H1 (cell line): ENCODE results near the gene CCDC91. TPM values are rescaled to one million over a fixed set of nuclear protein-coding genes. Genes with fewer than 3 reads are reported as not detected.

Experiments
- CTCF ChIA-PET: fragments of 300-600 bp; sonication (Branson Sonifier 250); formaldehyde crosslinking; loops from one replicate; lab custom pipeline; 2021; ENCODE audit not compliant: partially characterized antibody; lab: Charles Lee
- POLR2A ChIA-PET: fragments of 300-600 bp; sonication (Branson Sonifier 250); formaldehyde crosslinking; loops from one replicate; lab custom pipeline; 2021; ENCODE audit warnings: inconsistent platforms; ENCODE audit not compliant: partially characterized antibody; lab: Charles Lee
- DNase-seq, 2 experiments: peaks; one replicate each; pipeline versions ENCODE4 v3.0.0 to v3.0.0-alpha.2; 2010 to 2022; ENCODE audit warnings: low spot score in 2 of 2, low read depth in 1 of 2, mixed read lengths in 1 of 2
- FAIRE-seq: peaks from 2 replicates; lab custom pipeline; 2011; peaks lifted over from hg19 to GRCh38; lab: Jason Lieb, UNC
- H2AFZ ChIP-seq: 2 replicates; pipeline ENCODE4 v1.8.1; 2012; ENCODE audit warnings: low read length, inconsistent platforms
- H2AK5ac ChIP-seq: 2 replicates; pipeline ENCODE4 v1.6.1; 2013; ENCODE audit warnings: low read depth, low read length
- H2BK120ac ChIP-seq: replicated peaks from 2 replicates; pipeline ENCODE3; 2013; ENCODE audit warnings: low read depth, low read length, inconsistent platforms
- H2BK12ac ChIP-seq: 2 replicates; pipeline ENCODE4 v1.6.1; 2013; ENCODE audit warnings: low read depth, low read length
- H2BK15ac ChIP-seq: 2 replicates; pipeline ENCODE4 v1.6.1; 2013; ENCODE audit warnings: low read length
- H2BK20ac ChIP-seq: 2 replicates; pipeline ENCODE4 v1.6.1; 2013; ENCODE audit warnings: low read length
- H2BK5ac ChIP-seq: 2 replicates; pipeline ENCODE4 v1.6.1; 2013; ENCODE audit warnings: low read depth, low read length
- H3K14ac ChIP-seq: 2 replicates; pipeline ENCODE4 v1.6.1; 2013; ENCODE audit warnings: inconsistent platforms; ENCODE audit not compliant: insufficient read length
- H3K18ac ChIP-seq: 2 replicates; pipeline ENCODE4 v1.6.1; 2013; ENCODE audit warnings: low read length; ENCODE audit errors: extremely low read depth
- H3K23ac ChIP-seq: 2 replicates; pipeline ENCODE4 v1.6.1; 2013; ENCODE audit warnings: inconsistent platforms; ENCODE audit not compliant: insufficient read length
- H3K23me2 ChIP-seq: 2 replicates; pipeline ENCODE4 v1.6.1; 2013; ENCODE audit warnings: low read depth, low read length
- H3K27ac ChIP-seq: 2 replicates; pipeline ENCODE4 v1.6.1; 2011; ENCODE audit warnings: low read depth, low read length, inconsistent platforms
- H3K27me3 ChIP-seq, 4 experiments: replicated peaks in 1 of 4; 1 replicate in 1 of 4; 2 replicates in 3 of 4; pipeline versions ENCODE4 v1.6.1 to v1.8.1; 2011 to 2013; ENCODE audit warnings: low read length in 3 of 4, mild to moderate bottlenecking in 3 of 4, inconsistent platforms in 2 of 4, mixed read lengths in 2 of 4, moderate library complexity in 1 of 4; ENCODE audit not compliant: control insufficient read depth in 3 of 4, insufficient read depth in 3 of 4; ENCODE audit errors: extremely low read depth in 1 of 4
- H3K36me3 ChIP-seq, 4 experiments: 2 replicates each; pipeline versions ENCODE4 v1.6.1 to v1.8.1; 2011 to 2013; ENCODE audit warnings: mild to moderate bottlenecking in 4 of 4, low read length in 3 of 4, moderate library complexity in 2 of 4, control low read depth in 1 of 4, inconsistent platforms in 1 of 4; ENCODE audit not compliant: insufficient read depth in 4 of 4, control insufficient read depth in 2 of 4
- H3K4ac ChIP-seq: replicated peaks from 2 replicates; pipeline ENCODE3; 2013; ENCODE audit warnings: low read length, low read depth, mixed read lengths, inconsistent platforms; ENCODE audit not compliant: insufficient read length
- H3K4me1 ChIP-seq, 4 experiments: replicated peaks in 1 of 4; 1 replicate in 1 of 4; 2 replicates in 3 of 4; pipeline versions ENCODE4 v1.6.1 to v1.8.1; 2011 to 2013; ENCODE audit warnings: low read length in 3 of 4, inconsistent platforms in 2 of 4, mixed read lengths in 1 of 4; ENCODE audit not compliant: insufficient read depth in 4 of 4, control insufficient read depth in 3 of 4
- H3K4me2 ChIP-seq, 2 experiments: 2 replicates each; pipeline versions ENCODE4 v1.6.1 to v1.8.1; 2011 to 2013; ENCODE audit warnings: low read depth in 2 of 2, low read length in 2 of 2, control low read depth in 1 of 2, inconsistent platforms in 1 of 2, mild to moderate bottlenecking in 1 of 2; ENCODE audit not compliant: insufficient read depth in 1 of 2
- H3K4me3 ChIP-seq, 4 experiments: fragments of 200-600, 300-600 bp in 1 of 4; sonication (generic), shearing (Covaris generic), sonication (Bioruptor Twin) in 1 of 4; 2 replicates each; pipeline versions ENCODE4 v1.5.1 to v1.8.1; 2011 to 2016; ENCODE audit warnings: low read length in 4 of 4, low read depth in 3 of 4, control low read depth in 2 of 4, inconsistent platforms in 2 of 4, mild to moderate bottlenecking in 2 of 4, mixed read lengths in 1 of 4, moderate library complexity in 1 of 4; ENCODE audit not compliant: insufficient read depth in 2 of 4; ENCODE audit errors: extremely low read depth in 1 of 4
- H3K56ac ChIP-seq: replicated peaks from 2 replicates; pipeline ENCODE3; 2013; ENCODE audit warnings: low read depth, mild to moderate bottlenecking, mixed read lengths, low read length, inconsistent platforms; ENCODE audit not compliant: insufficient read length
- H3K79me1 ChIP-seq: 2 replicates; pipeline ENCODE4 v1.6.1; 2013; ENCODE audit warnings: low read depth, low read length, control low read depth
- H3K79me2 ChIP-seq, 2 experiments: 2 replicates each; pipeline versions ENCODE4 v1.6.1 to v1.8.1; 2012 to 2013; ENCODE audit warnings: low read length in 2 of 2, mild to moderate bottlenecking in 2 of 2, inconsistent platforms in 1 of 2; ENCODE audit not compliant: insufficient read depth in 2 of 2, control insufficient read depth in 1 of 2
- H3K9ac ChIP-seq, 4 experiments: replicated peaks in 1 of 4; 1 replicate in 1 of 4; 2 replicates in 3 of 4; pipeline versions ENCODE4 v1.6.1 to v1.8.1; 2011 to 2013; ENCODE audit warnings: low read depth in 3 of 4, low read length in 3 of 4, control low read depth in 2 of 4, mild to moderate bottlenecking in 2 of 4, moderate library complexity in 2 of 4, inconsistent platforms in 1 of 4; ENCODE audit errors: extremely low read depth in 1 of 4
- H3K9me3 ChIP-seq, 2 experiments: 2 replicates each; pipeline versions ENCODE4 v1.6.1 to v1.8.1; 2012 to 2013; ENCODE audit warnings: mild to moderate bottlenecking in 2 of 2, moderate library complexity in 2 of 2, control low read depth in 1 of 2, inconsistent platforms in 1 of 2, low read depth in 1 of 2, low read length in 1 of 2, mixed read lengths in 1 of 2; ENCODE audit not compliant: insufficient read depth in 2 of 2
- H4K20me1 ChIP-seq, 2 experiments: replicated peaks in 1 of 2; 2 replicates each; pipeline versions ENCODE3 to v1.8.1; 2011 to 2013; ENCODE audit warnings: inconsistent platforms in 2 of 2, low read length in 2 of 2, mild to moderate bottlenecking in 1 of 2; ENCODE audit not compliant: insufficient read depth in 2 of 2, control insufficient read depth in 1 of 2
- H4K5ac ChIP-seq: 2 replicates; pipeline ENCODE4 v1.6.1; 2013; ENCODE audit warnings: low read length, low read depth, mixed read lengths, inconsistent platforms; ENCODE audit not compliant: insufficient read length
- H4K8ac ChIP-seq: 2 replicates; pipeline ENCODE4 v1.8.0; 2013; ENCODE audit warnings: mild to moderate bottlenecking, moderate library complexity, low read length, inconsistent platforms; ENCODE audit not compliant: insufficient read depth; ENCODE audit errors: extremely low read depth
- H4K91ac ChIP-seq: replicated peaks from 2 replicates; pipeline ENCODE3; 2013; ENCODE audit warnings: low read length, mixed read lengths, inconsistent platforms; ENCODE audit not compliant: insufficient read length
- ASH2L ChIP-seq: fragments of 200-600, 300-600 bp; sonication (generic); IDR thresholded peaks from one replicate; pipeline ENCODE4 v1.7.1; 2017; ENCODE audit warnings: low read length
- CBX8 ChIP-seq: fragments of 300-800, 300-1000 bp; sonication (generic); IDR thresholded peaks from 2 replicates; pipeline ENCODE4 v1.7.1; 2016; ENCODE audit warnings: low read depth, low read length, borderline replicate concordance
- CHD1 ChIP-seq: IDR thresholded peaks from 2 replicates; pipeline ENCODE4 v1.6.1; 2012; ENCODE audit warnings: low read depth, low read length, improper control_type of control experiment
- E2F6 ChIP-seq: IDR thresholded peaks from 2 replicates; pipeline ENCODE4 v1.6.1; 2012; ENCODE audit warnings: inconsistent platforms
- EP300 ChIP-seq, 2 experiments: IDR thresholded peaks; 1 replicate in 1 of 2; 2 replicates in 1 of 2; pipeline ENCODE4 v1.6.1; 2011 to 2012; ENCODE audit warnings: low read depth in 2 of 2, low read length in 2 of 2, mild to moderate bottlenecking in 2 of 2, borderline replicate concordance in 1 of 2, inconsistent platforms in 1 of 2, moderate library complexity in 1 of 2
- GTF2F1 ChIP-seq: IDR thresholded peaks from 2 replicates; pipeline ENCODE4 v1.6.1; 2012; ENCODE audit warnings: low read depth, low read length, improper control_type of control experiment, borderline replicate concordance
- HDAC6 ChIP-seq: IDR thresholded peaks from one replicate; pipeline ENCODE4 v1.7.1; 2012; ENCODE audit warnings: low read depth, mild to moderate bottlenecking, inconsistent platforms, low read length, moderate library complexity
- KDM5A ChIP-seq: fragments of 200-600 bp; IDR thresholded peaks from 2 replicates; pipeline ENCODE4 v1.7.1; 2012; ENCODE audit warnings: mild to moderate bottlenecking, low read length, inconsistent platforms, mixed read lengths
- MAFK ChIP-seq: IDR thresholded peaks from 2 replicates; pipeline ENCODE4 v1.6.1; 2012; ENCODE audit warnings: low read depth, mild to moderate bottlenecking, improper control_type of control experiment, low read length
- POLR2A ChIP-seq, 2 experiments: IDR thresholded peaks; 1 replicate in 1 of 2; 2 replicates in 1 of 2; pipeline ENCODE4 v1.6.1; 2011; ENCODE audit warnings: low read depth in 2 of 2, low read length in 2 of 2, mild to moderate bottlenecking in 2 of 2; ENCODE audit errors: control extremely low read depth in 1 of 2
- POLR2AphosphoS5 ChIP-seq: IDR thresholded peaks from 2 replicates; pipeline ENCODE4 v1.6.1; 2011; ENCODE audit warnings: low read depth, low read length
- RFX5 ChIP-seq: IDR thresholded peaks from 2 replicates; pipeline ENCODE4 v1.6.1; 2011; ENCODE audit warnings: low read depth, low read length, improper control_type of control experiment, borderline replicate concordance
- RNF2 ChIP-seq: fragments of 200-900, 300-1000 bp; sonication (generic); IDR thresholded peaks from 2 replicates; pipeline ENCODE4 v1.7.1; 2016; ENCODE audit warnings: borderline replicate concordance, low read depth, mild to moderate bottlenecking, antibody characterized with exemption, low read length; ENCODE audit not compliant: poor library complexity, severe bottlenecking; ENCODE audit errors: missing control alignments
- SRF ChIP-seq: IDR thresholded peaks from 2 replicates; pipeline ENCODE4 v1.6.1; 2011; ENCODE audit warnings: mild to moderate bottlenecking, low read depth, low read length, moderate library complexity
- WGBS, 2 experiments: shearing (Covaris generic) in 1 of 2; methylation state at CpG; one replicate each; pipeline versions ENCODE4 v1.1.6 to v1.1.7; 2013 to 2015; ENCODE audit warnings: low lambda C conversion rate in 2 of 2, mixed read lengths in 2 of 2, inconsistent platforms in 1 of 2, low coverage in 1 of 2, missing lambda C conversion rate in 1 of 2; ENCODE audit not compliant: insufficient replicate concordance in 2 of 2, insufficient coverage in 1 of 2, insufficient read length in 1 of 2; ENCODE audit errors: extremely low coverage in 1 of 2, missing lambda C conversion rate in 1 of 2; 5-methylcytosine and 5-hydroxymethylcytosine counted together
- polyA plus RNA-seq, 7 experiments: library from polyadenylated mRNA; depleted of rRNA in 3 of 7; stranded (reverse) in 5 of 7; unstranded in 2 of 7; fragments of >200 nt in 5 of 7; fragments of 200-250 nt in 2 of 7; gene quantifications; 1 replicate in 5 of 7; 2 replicates in 1 of 7; 4 replicates in 1 of 7; pipeline versions ENCODE4 v1.2.1 to v1.2.3, GENCODE V29; 2011 to 2013; ENCODE audit warnings: missing spikeins in 2 of 7, mixed read lengths in 2 of 7
- total RNA-seq: library from RNA; stranded (reverse); fragmentation: NEBNext Ultra II Directional; extraction: Animal tissue kit (Norgen Biotek cat#: 25700); gene quantifications from 2 replicates; pipeline ENCODE4 v1.2.1, GENCODE V29; 2021

CCDC91 gene
- total and polyA plus RNA-seq, 2 of the 8 experiments (the other 6 are each of a cell fraction or from before 2014, with no cell fraction given) = 8.6 to 23.1 TPM

GRCh38 chr12:28459481-28459880 is 269.2 kb downstream of the CCDC91 start:
- POLR2A ChIA-PET = interaction anchor here (1.2 kb wide), 1 partner anchor 47 kb away, joined by 3 read pairs; no protein-coding TSS in a partner anchor
- H2AK5ac ChIP-seq = no peak overlapping the region
- WGBS, 2 experiments = 78% methylated on average over 3 of the region's 3 CpGs; no CpG with 5 or more reads in 1 of the 2 experiments
- FAIRE-seq (no peak), DNase-seq (no peak)
- no peak overlapping the region; the same call in 1 of the 2 replicates for H3K18ac ChIP-seq
- H3K9me3 ChIP-seq = no peaks in the 10 kb centered on the region
- H2BK120ac ChIP-seq = peak overlapping the region; percentile 26
- H3K79me1 ChIP-seq = no peaks in the 10 kb centered on the region
- no peak overlapping the region for H3K4ac ChIP-seq
- H4K8ac ChIP-seq = no peak overlapping the region
- no peak overlapping the region for H3K23ac ChIP-seq
- no peak overlapping the region for H3K14ac ChIP-seq
- no peak overlapping the region for H3K4me2 ChIP-seq
- CTCF ChIA-PET = interaction anchor here (0.7 kb wide), 1 partner anchor 21 kb away, joined by 3 read pairs; no protein-coding TSS in a partner anchor
- H3K4me3 ChIP-seq = no peak overlapping the region
- H3K27me3 ChIP-seq = no peaks in the 10 kb centered on the region
- H3K56ac ChIP-seq = no peak overlapping the region
- H3K4me1 ChIP-seq = peaks cover 0 to 18% (median 6%) of the 10 kb centered on the region in 4 experiments; a peak in 3 of 7 replicates
- no peaks in the 10 kb centered on the region for H3K23me2 ChIP-seq
- H3K27ac ChIP-seq = no peak overlapping the region
- H3K79me2 ChIP-seq = no peaks in the 10 kb centered on the region
- no peak overlapping the region for H2BK15ac ChIP-seq
- 0 out of 2 replicates have a peak overlapping the region, but pooled peaks have one; percentile 80 for H2BK5ac ChIP-seq
- H3K36me3 ChIP-seq = peaks cover 0 to 4% (median 0%) of the 10 kb centered on the region in 4 experiments; a peak in 3 of 8 replicates
- no peak overlapping the region for H3K9ac ChIP-seq
- H4K20me1 ChIP-seq = no peaks in the 10 kb centered on the region
- no peak overlapping the region for H4K91ac ChIP-seq
- no peak overlapping the region for H2AFZ ChIP-seq
- H4K5ac ChIP-seq = peak overlapping the region; percentile 96
- no peak overlapping the region for H2BK20ac ChIP-seq
- H2BK12ac ChIP-seq = no peak overlapping the region
- no peak for TF ChIP-seq SRF
- no peak for TF ChIP-seq POLR2AphosphoS5
- TF ChIP-seq HDAC6 = no peak
- no peak for TF ChIP-seq GTF2F1
- no peak for TF ChIP-seq RFX5
- TF ChIP-seq RNF2 = no peak
- TF ChIP-seq ASH2L = no peak
- TF ChIP-seq CBX8 = no peak
- no peak for TF ChIP-seq KDM5A
- no peak for TF ChIP-seq CHD1
- no peak for TF ChIP-seq E2F6
- TF ChIP-seq POLR2A (IDR thresholded peaks at IDR 0.05; ENCODE audit: control extremely low read depth in 1 of 2, low read depth in 2 of 2, low read length in 2 of 2) = no peak
- TF ChIP-seq MAFK = no peak
- no peak for TF ChIP-seq EP300 (IDR thresholded peaks at IDR 0.05; ENCODE audit: borderline replicate concordance in 1 of 2, low read depth in 2 of 2, low read length in 2 of 2)
